Liver (tissue), 9 donors: Measurements from ENCODE around the gene ACAN. TPM values are rescaled to one million over a fixed set of nuclear protein-coding genes. Genes with fewer than 3 reads are reported as not detected.

Source experiments
- DNase-seq: peaks from one replicate; pipeline ENCODE4 v3.0.0-alpha.2; 2017; ENCODE audit warnings: low spot score
- H3K27ac ChIP-seq, 2 donors: one replicate each; pipeline ENCODE4 v1.7.0; 2013; ENCODE audit warnings: inconsistent platforms in 2 of 2, low read length in 2 of 2, control low read depth in 1 of 2, low read depth in 1 of 2, mild to moderate bottlenecking in 1 of 2
- H3K27me3 ChIP-seq, 4 donors: one replicate each; pipeline versions ENCODE4 v1.6.1 to v1.7.0; 2013; ENCODE audit warnings: low read length in 3 of 4, inconsistent platforms in 1 of 4, mild to moderate bottlenecking in 1 of 4, moderate library complexity in 1 of 4; ENCODE audit not compliant: control insufficient read depth in 4 of 4, insufficient read depth in 4 of 4
- H3K36me3 ChIP-seq, 4 donors: one replicate each; pipeline versions ENCODE4 v1.6.1 to v1.7.0; 2013; ENCODE audit warnings: low read length in 3 of 4, mild to moderate bottlenecking in 3 of 4, low read depth in 1 of 4, moderate library complexity in 1 of 4; ENCODE audit not compliant: control insufficient read depth in 4 of 4, insufficient read depth in 3 of 4
- H3K4me1 ChIP-seq, 4 donors: one replicate each; pipeline versions ENCODE4 v1.6.1 to v1.7.0; 2013; ENCODE audit warnings: low read length in 3 of 4, mild to moderate bottlenecking in 3 of 4, moderate library complexity in 1 of 4; ENCODE audit not compliant: control insufficient read depth in 4 of 4, insufficient read depth in 4 of 4
- H3K4me3 ChIP-seq, 3 donors: one replicate each; pipeline versions ENCODE4 v1.6.1 to v1.7.0; 2013; ENCODE audit warnings: low read length in 3 of 3, control low read depth in 1 of 3, low read depth in 1 of 3, mild to moderate bottlenecking in 1 of 3
- H3K9ac ChIP-seq, 2 donors: one replicate each; pipeline ENCODE4 v1.7.0; 2013; ENCODE audit warnings: low read length in 2 of 2, mild to moderate bottlenecking in 2 of 2, moderate library complexity in 2 of 2, control low read depth in 1 of 2, low read depth in 1 of 2
- H3K9me3 ChIP-seq, 4 donors: one replicate each; pipeline versions ENCODE4 v1.6.1 to v1.7.0; 2013; ENCODE audit warnings: low read length in 3 of 4; ENCODE audit not compliant: control insufficient read depth in 4 of 4
- FOXA1 ChIP-seq: IDR thresholded peaks from 2 replicates; pipeline ENCODE4 v1.6.1; 2016; ENCODE audit warnings: antibody characterized with exemption
- FOXA2 ChIP-seq: IDR thresholded peaks from 2 replicates; pipeline ENCODE4 v1.6.1; 2016; ENCODE audit warnings: antibody characterized with exemption
- GABPA ChIP-seq, 2 donors: IDR thresholded peaks in 1 of 2; conservative IDR thresholded peaks in 1 of 2; 2 replicates each; pipeline ENCODE4 v1.6.1; 2016; ENCODE audit warnings: antibody characterized with exemption in 2 of 2, mild to moderate bottlenecking in 1 of 2, moderate library complexity in 1 of 2
- HNF4A ChIP-seq, 2 donors: conservative IDR thresholded peaks; 2 replicates each; pipeline ENCODE4 v1.6.1; 2016; ENCODE audit warnings: antibody characterized with exemption in 2 of 2, mild to moderate bottlenecking in 2 of 2
- HNF4G ChIP-seq: IDR thresholded peaks from 2 replicates; pipeline ENCODE4 v1.6.1; 2016; ENCODE audit warnings: antibody characterized with exemption
- JUND ChIP-seq, 2 donors: IDR thresholded peaks; 2 replicates each; pipeline ENCODE4 v1.6.1; 2016; ENCODE audit warnings: antibody characterized with exemption in 2 of 2
- RAD21 ChIP-seq, 2 donors: IDR thresholded peaks; 2 replicates each; pipeline ENCODE4 v1.6.1; 2016; ENCODE audit warnings: antibody characterized with exemption in 2 of 2, mild to moderate bottlenecking in 2 of 2
- RXRA ChIP-seq, 2 donors: IDR thresholded peaks; 2 replicates each; pipeline ENCODE4 v1.6.1; 2017 to 2018; ENCODE audit warnings: antibody characterized with exemption in 2 of 2, mild to moderate bottlenecking in 1 of 2
- SP1 ChIP-seq: IDR thresholded peaks from 2 replicates; pipeline ENCODE4 v1.6.1; 2018; ENCODE audit warnings: antibody characterized with exemption, mild to moderate bottlenecking
- TAF1 ChIP-seq: conservative IDR thresholded peaks from 2 replicates; pipeline ENCODE4 v1.6.1; 2016; ENCODE audit warnings: antibody characterized with exemption, mild to moderate bottlenecking
- YY1 ChIP-seq: IDR thresholded peaks from 2 replicates; pipeline ENCODE4 v1.6.1; 2016; ENCODE audit warnings: antibody characterized with exemption, mild to moderate bottlenecking
- WGBS: extraction: QIAGEN DNeasy Blood & Tissue Kit; methylation state at CpG from one replicate; pipeline ENCODE4 v1.1.7; 2013; 5-methylcytosine and 5-hydroxymethylcytosine counted together
- polyA plus RNA-seq, 2 donors: library from polyadenylated mRNA; stranded (reverse) in 1 of 2; unstranded in 1 of 2; fragments of 200-250 nt in 1 of 2; fragments of >200 nt in 1 of 2; fragmentation: Nextera tagmentation in 1 of 2; extraction: Ambion mirVana in 1 of 2; gene quantifications; one replicate each; pipeline versions ENCODE4 v1.2.1 to v1.2.3, GENCODE V29; 2013 to 2015
- total RNA-seq, 2 donors: library from RNA; depleted of rRNA; stranded (reverse); fragments of >200 nt; gene quantifications; one replicate each; pipeline ENCODE4 v1.2.3, GENCODE V29; 2014
- TF ChIP-seq, protein P1 (sequence below): fragments of 150-350 bp; IDR thresholded peaks from 2 replicates; pipeline ENCODE4 v1.5.1; 2017; ENCODE audit warnings: improper control_type of control experiment, low read depth, low read length; ENCODE audit not compliant: missing input control
- TF ChIP-seq, protein P2 (sequence below): IDR thresholded peaks from 2 replicates; pipeline ENCODE4 v1.6.1; 2016; ENCODE audit warnings: antibody characterized with exemption
- TF ChIP-seq, protein P3 (sequence below): IDR thresholded peaks from 2 replicates; pipeline ENCODE4 v1.6.1; 2016; ENCODE audit warnings: antibody characterized with exemption
- TF ChIP-seq, protein P4 (sequence below): IDR thresholded peaks from 2 replicates; pipeline ENCODE4 v1.6.1; 2016; ENCODE audit warnings: antibody characterized with exemption, mild to moderate bottlenecking
- TF ChIP-seq, protein P5 (sequence below): IDR thresholded peaks from 2 replicates; pipeline ENCODE4 v1.6.1; 2016; ENCODE audit warnings: antibody characterized with exemption
- donor health status: healthy.
- donor health status: healthy.
- donor health status: healthy.
- donor health status: healthy.
- donor health status: healthy.

Gene ACAN
- total and polyA plus RNA-seq, 4 donors, result under 0.01 to 0.05 (median under 0.01) TPM; not detected in 1

DNA sequence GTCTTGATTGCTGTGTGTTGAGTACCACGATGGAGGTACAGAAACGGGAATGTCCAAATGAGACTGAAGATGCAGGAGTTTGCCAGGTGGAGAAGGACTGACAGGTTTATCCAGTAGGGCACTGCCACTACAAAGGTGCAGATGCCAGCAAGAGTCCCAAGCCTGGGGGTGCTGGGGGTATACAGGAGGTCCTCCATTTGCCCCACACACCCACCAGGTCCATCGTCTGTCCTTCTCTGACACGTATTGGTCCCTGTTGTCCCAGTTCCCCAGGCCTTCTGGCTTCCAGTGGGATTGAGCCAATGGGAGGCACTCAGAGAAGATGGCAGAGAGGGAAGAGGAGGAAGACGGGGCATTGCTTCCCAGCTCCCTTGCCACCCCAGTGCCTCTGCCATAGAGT, 85.5 kb downstream of the ACAN start:
- no peaks in the 10 kb centered on the region for H3K36me3 ChIP-seq
- no peak overlapping the region for H3K9ac ChIP-seq
- H3K27ac ChIP-seq, result no peak overlapping the region
- no peak for TF ChIP-seq RAD21 (IDR thresholded peaks at IDR 0.05)
- TF ChIP-seq, protein P1, sequence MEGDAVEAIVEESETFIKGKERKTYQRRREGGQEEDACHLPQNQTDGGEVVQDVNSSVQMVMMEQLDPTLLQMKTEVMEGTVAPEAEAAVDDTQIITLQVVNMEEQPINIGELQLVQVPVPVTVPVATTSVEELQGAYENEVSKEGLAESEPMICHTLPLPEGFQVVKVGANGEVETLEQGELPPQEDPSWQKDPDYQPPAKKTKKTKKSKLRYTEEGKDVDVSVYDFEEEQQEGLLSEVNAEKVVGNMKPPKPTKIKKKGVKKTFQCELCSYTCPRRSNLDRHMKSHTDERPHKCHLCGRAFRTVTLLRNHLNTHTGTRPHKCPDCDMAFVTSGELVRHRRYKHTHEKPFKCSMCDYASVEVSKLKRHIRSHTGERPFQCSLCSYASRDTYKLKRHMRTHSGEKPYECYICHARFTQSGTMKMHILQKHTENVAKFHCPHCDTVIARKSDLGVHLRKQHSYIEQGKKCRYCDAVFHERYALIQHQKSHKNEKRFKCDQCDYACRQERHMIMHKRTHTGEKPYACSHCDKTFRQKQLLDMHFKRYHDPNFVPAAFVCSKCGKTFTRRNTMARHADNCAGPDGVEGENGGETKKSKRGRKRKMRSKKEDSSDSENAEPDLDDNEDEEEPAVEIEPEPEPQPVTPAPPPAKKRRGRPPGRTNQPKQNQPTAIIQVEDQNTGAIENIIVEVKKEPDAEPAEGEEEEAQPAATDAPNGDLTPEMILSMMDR, result no peak
- TF ChIP-seq YY1, result no peak
- TF ChIP-seq, protein P2, sequence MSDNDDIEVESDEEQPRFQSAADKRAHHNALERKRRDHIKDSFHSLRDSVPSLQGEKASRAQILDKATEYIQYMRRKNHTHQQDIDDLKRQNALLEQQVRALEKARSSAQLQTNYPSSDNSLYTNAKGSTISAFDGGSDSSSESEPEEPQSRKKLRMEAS, result no peak
- TF ChIP-seq RXRA (IDR thresholded peaks at IDR 0.05), result no peak
- TF ChIP-seq FOXA2, result no peak
- TF ChIP-seq JUND (IDR thresholded peaks at IDR 0.05), result no peak
- TF ChIP-seq TAF1, result no peak
- no peak for TF ChIP-seq HNF4A (conservative IDR thresholded peaks at IDR 0.05)
- H3K4me1 ChIP-seq, result no peaks in the 10 kb centered on the region
- H3K27me3 ChIP-seq, result peaks cover 0 to 4% (median 0%) of the 10 kb centered on the region in 4 donors
- DNase-seq, result no peak
- WGBS, result 83% methylated on average over 5 of the region's 5 CpGs
- H3K4me3 ChIP-seq, result no peak overlapping the region
- H3K9me3 ChIP-seq, result no peaks in the 10 kb centered on the region

DNA sequence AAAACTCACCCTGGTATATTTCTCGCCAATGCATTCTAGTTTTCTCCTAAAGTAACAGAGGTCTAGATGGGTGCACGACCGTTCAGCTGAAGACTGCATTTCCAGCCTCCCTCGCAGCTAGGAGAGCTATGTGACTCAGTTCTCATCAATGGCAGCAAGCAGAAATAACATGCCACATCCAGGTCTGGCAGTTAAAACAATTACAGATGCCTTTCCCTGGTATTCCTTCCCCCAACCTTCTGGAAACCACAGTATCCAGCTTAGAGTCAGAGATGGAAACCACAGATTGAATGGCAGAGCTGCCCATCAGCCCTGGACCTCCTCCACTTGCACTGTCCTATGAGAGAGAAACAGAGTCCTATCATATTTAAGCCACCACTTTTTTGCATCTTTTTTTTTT, 87.3 kb downstream of the ACAN start:
- H3K27ac ChIP-seq, result no peak overlapping the region
- H3K27me3 ChIP-seq, result peaks cover 0 to 5% (median 1%) of the 10 kb centered on the region in 4 donors
- H3K9ac ChIP-seq, result no peak overlapping the region
- peaks cover 0 to 14% (median 8%) of the 10 kb centered on the region in 4 donors for H3K4me1 ChIP-seq
- WGBS, result 86% methylated on average over 4 of the region's 4 CpGs
- no peak for DNase-seq
- TF ChIP-seq RAD21 (IDR thresholded peaks at IDR 0.05) (no peak), YY1 (no peak), HNF4A (conservative IDR thresholded peaks at IDR 0.05) (no peak), GABPA (IDR thresholded peaks at IDR 0.05 in 1 of 2, conservative IDR thresholded peaks at IDR 0.05 in 1 of 2) (no peak), SP1 (no peak), JUND (IDR thresholded peaks at IDR 0.05) (no peak), FOXA2 (no peak)
- TF ChIP-seq, protein P2, result no peak
- TF ChIP-seq, protein P3, sequence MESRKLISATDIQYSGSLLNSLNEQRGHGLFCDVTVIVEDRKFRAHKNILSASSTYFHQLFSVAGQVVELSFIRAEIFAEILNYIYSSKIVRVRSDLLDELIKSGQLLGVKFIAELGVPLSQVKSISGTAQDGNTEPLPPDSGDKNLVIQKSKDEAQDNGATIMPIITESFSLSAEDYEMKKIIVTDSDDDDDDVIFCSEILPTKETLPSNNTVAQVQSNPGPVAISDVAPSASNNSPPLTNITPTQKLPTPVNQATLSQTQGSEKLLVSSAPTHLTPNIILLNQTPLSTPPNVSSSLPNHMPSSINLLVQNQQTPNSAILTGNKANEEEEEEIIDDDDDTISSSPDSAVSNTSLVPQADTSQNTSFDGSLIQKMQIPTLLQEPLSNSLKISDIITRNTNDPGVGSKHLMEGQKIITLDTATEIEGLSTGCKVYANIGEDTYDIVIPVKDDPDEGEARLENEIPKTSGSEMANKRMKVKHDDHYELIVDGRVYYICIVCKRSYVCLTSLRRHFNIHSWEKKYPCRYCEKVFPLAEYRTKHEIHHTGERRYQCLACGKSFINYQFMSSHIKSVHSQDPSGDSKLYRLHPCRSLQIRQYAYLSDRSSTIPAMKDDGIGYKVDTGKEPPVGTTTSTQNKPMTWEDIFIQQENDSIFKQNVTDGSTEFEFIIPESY, result no peak
- no peak overlapping the region for H3K4me3 ChIP-seq
- no peaks in the 10 kb centered on the region for H3K36me3 ChIP-seq
- H3K9me3 ChIP-seq, result no peaks in the 10 kb centered on the region

DNA sequence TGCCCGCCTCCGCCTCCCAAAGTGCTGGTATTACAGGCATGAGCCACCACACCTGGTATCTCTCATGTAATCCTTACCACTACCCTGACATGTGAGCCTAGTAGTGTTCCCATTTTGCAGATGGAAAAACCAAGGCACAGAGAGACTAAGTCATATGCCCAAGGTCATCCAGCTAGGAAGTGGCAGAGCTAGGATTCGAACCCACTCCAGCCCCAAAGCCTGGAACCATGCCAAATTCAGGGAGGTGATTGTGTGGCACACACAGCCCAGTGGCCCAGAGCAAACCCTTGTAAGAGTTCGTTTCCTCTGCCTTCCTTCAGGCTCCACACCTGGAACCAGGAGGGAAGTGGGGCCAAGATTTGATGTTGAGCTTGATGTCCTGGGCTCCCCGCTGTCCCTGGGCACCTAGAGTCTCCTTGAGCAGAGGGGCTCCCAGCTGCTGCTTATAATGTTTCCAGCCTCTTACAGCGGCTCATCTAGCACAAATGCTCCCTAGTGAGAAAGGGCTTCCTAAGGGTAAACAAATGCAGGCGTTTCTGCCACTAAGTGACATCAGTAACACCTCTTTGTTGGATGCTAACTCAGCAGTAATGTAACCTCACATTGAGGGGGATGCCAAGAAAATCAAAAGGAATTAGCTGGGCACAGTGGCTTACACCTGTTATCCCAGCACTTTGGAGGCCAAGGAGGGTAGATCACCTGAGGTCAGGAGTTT, 88.5 kb downstream of the ACAN start:
- Histone ChIP-seq H3K27ac (no peak overlapping the region), H3K4me3 (no peak overlapping the region), H3K9me3 (no peaks in the 10 kb centered on the region), H3K4me1 (peaks cover 0 to 16% (median 8%) of the 10 kb centered on the region in 4 donors), H3K9ac (no peak overlapping the region), H3K27me3 (peaks cover 0 to 12% (median 2%) of the 10 kb centered on the region in 4 donors), H3K36me3 (no peaks in the 10 kb centered on the region)
- WGBS, result 75% methylated on average over 7 of the region's 7 CpGs
- no peak for DNase-seq
- TF ChIP-seq, protein P4, sequence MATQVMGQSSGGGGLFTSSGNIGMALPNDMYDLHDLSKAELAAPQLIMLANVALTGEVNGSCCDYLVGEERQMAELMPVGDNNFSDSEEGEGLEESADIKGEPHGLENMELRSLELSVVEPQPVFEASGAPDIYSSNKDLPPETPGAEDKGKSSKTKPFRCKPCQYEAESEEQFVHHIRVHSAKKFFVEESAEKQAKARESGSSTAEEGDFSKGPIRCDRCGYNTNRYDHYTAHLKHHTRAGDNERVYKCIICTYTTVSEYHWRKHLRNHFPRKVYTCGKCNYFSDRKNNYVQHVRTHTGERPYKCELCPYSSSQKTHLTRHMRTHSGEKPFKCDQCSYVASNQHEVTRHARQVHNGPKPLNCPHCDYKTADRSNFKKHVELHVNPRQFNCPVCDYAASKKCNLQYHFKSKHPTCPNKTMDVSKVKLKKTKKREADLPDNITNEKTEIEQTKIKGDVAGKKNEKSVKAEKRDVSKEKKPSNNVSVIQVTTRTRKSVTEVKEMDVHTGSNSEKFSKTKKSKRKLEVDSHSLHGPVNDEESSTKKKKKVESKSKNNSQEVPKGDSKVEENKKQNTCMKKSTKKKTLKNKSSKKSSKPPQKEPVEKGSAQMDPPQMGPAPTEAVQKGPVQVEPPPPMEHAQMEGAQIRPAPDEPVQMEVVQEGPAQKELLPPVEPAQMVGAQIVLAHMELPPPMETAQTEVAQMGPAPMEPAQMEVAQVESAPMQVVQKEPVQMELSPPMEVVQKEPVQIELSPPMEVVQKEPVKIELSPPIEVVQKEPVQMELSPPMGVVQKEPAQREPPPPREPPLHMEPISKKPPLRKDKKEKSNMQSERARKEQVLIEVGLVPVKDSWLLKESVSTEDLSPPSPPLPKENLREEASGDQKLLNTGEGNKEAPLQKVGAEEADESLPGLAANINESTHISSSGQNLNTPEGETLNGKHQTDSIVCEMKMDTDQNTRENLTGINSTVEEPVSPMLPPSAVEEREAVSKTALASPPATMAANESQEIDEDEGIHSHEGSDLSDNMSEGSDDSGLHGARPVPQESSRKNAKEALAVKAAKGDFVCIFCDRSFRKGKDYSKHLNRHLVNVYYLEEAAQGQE, result no peak
- TF ChIP-seq, protein P5, sequence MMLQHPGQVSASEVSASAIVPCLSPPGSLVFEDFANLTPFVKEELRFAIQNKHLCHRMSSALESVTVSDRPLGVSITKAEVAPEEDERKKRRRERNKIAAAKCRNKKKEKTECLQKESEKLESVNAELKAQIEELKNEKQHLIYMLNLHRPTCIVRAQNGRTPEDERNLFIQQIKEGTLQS, result no peak
- TF ChIP-seq FOXA1 (no peak), FOXA2 (no peak), RAD21 (IDR thresholded peaks at IDR 0.05) (no peak), HNF4A (conservative IDR thresholded peaks at IDR 0.05) (no peak), YY1 (no peak), TAF1 (no peak), HNF4G (no peak), GABPA (IDR thresholded peaks at IDR 0.05 in 1 of 2, conservative IDR thresholded peaks at IDR 0.05 in 1 of 2) (no peak)
